H9 (cell line): ENCODE results near the gene OCIAD1. TPM values are rescaled to one million over a fixed set of nuclear protein-coding genes. Genes with fewer than 3 reads are reported as not detected.

ENCODE experiments used
- DNase-seq: peaks from one replicate; pipeline ENCODE4 v3.0.0-alpha.2; 2017
- H2AFZ ChIP-seq: one replicate; pipeline ENCODE4 v1.6.1; 2013; ENCODE audit warnings: mild to moderate bottlenecking, low read length, control low read depth, moderate library complexity
- H2AK5ac ChIP-seq: 2 replicates; pipeline ENCODE4 v1.6.1; 2013; ENCODE audit warnings: low read length, control low read depth, mixed read lengths; ENCODE audit not compliant: insufficient read length
- H2BK120ac ChIP-seq: one replicate; pipeline ENCODE4 v1.6.1; 2013; ENCODE audit warnings: low read depth, mild to moderate bottlenecking, low read length, control low read depth, inconsistent platforms; ENCODE audit not compliant: poor library complexity, severe bottlenecking
- H2BK12ac ChIP-seq: 2 replicates; pipeline ENCODE4 v1.6.1; 2013; ENCODE audit warnings: low read length, control low read depth, mixed read lengths, low read depth; ENCODE audit not compliant: insufficient read length
- H2BK15ac ChIP-seq: 2 replicates; pipeline ENCODE4 v1.6.1; 2013; ENCODE audit warnings: low read depth, low read length, control low read depth
- H2BK20ac ChIP-seq: one replicate; pipeline ENCODE4 v1.6.1; 2013; ENCODE audit warnings: low read depth, mild to moderate bottlenecking, low read length, control low read depth, inconsistent platforms; ENCODE audit not compliant: poor library complexity, severe bottlenecking
- H2BK5ac ChIP-seq: 2 replicates; pipeline ENCODE4 v1.6.1; 2013; ENCODE audit warnings: low read length, control low read depth, mixed read lengths; ENCODE audit not compliant: insufficient read length
- H3K14ac ChIP-seq: 2 replicates; pipeline ENCODE4 v1.6.1; 2013; ENCODE audit warnings: low read length, control low read depth; ENCODE audit not compliant: insufficient read depth
- H3K18ac ChIP-seq: 2 replicates; pipeline ENCODE4 v1.6.1; 2013; ENCODE audit warnings: low read depth, mild to moderate bottlenecking, mixed read lengths, low read length, control low read depth; ENCODE audit not compliant: insufficient read length
- H3K23ac ChIP-seq: 2 replicates; pipeline ENCODE4 v1.6.1; 2013; ENCODE audit warnings: low read length, control low read depth, mixed read lengths, low read depth; ENCODE audit not compliant: insufficient read length
- H3K23me2 ChIP-seq: 2 replicates; pipeline ENCODE4 v1.6.1; 2013; ENCODE audit warnings: low read depth, mild to moderate bottlenecking, mixed read lengths, low read length, control low read depth; ENCODE audit not compliant: insufficient read length, poor library complexity, severe bottlenecking
- H3K27ac ChIP-seq: 2 replicates; pipeline ENCODE4 v1.5.1; 2013; ENCODE audit warnings: low read length, control low read depth, mixed read lengths, low read depth; ENCODE audit not compliant: insufficient read length
- H3K27me3 ChIP-seq: 2 replicates; pipeline ENCODE4 v1.6.1; 2013; ENCODE audit warnings: low read length, control low read depth, inconsistent platforms; ENCODE audit not compliant: insufficient read depth
- H3K4ac ChIP-seq: 2 replicates; pipeline ENCODE4 v1.6.1; 2013; ENCODE audit warnings: low read depth, mild to moderate bottlenecking, control low read depth, inconsistent platforms, low read length, moderate library complexity
- H3K4me1 ChIP-seq: 2 replicates; pipeline ENCODE4 v1.6.1; 2013; ENCODE audit warnings: low read length, control low read depth, inconsistent platforms; ENCODE audit not compliant: insufficient read depth
- H3K4me2 ChIP-seq: 2 replicates; pipeline ENCODE4 v1.6.1; 2013; ENCODE audit warnings: low read length, control low read depth, mixed read lengths; ENCODE audit not compliant: insufficient read length, insufficient read depth
- H3K56ac ChIP-seq: 2 replicates; pipeline ENCODE4 v1.6.1; 2013; ENCODE audit warnings: low read depth, mild to moderate bottlenecking, mixed read lengths, low read length, control low read depth; ENCODE audit not compliant: insufficient read length
- H3K79me1 ChIP-seq: 2 replicates; pipeline ENCODE4 v1.6.1; 2013; ENCODE audit warnings: low read depth, mild to moderate bottlenecking, moderate library complexity, low read length, control low read depth, inconsistent platforms; ENCODE audit not compliant: insufficient read depth, poor library complexity, severe bottlenecking
- H3K79me2 ChIP-seq: 2 replicates; pipeline ENCODE4 v1.6.1; 2013; ENCODE audit warnings: low read length, control low read depth, inconsistent platforms; ENCODE audit not compliant: insufficient read depth
- H3K9ac ChIP-seq: 2 replicates; pipeline ENCODE4 v1.6.1; 2013; ENCODE audit warnings: low read length, control low read depth, mixed read lengths; ENCODE audit not compliant: insufficient read length; ENCODE audit errors: extremely low read depth
- H3K9me3 ChIP-seq: one replicate; pipeline ENCODE4 v1.6.1; 2013; ENCODE audit warnings: low read depth, low read length, inconsistent platforms; ENCODE audit not compliant: control insufficient read depth
- H3T11ph ChIP-seq: one replicate; pipeline ENCODE4 v1.6.1; 2013; ENCODE audit warnings: mild to moderate bottlenecking, low read length, control low read depth, inconsistent platforms
- H4K20me1 ChIP-seq: one replicate; pipeline ENCODE4 v1.6.1; 2013; ENCODE audit not compliant: control insufficient read depth, insufficient read length, insufficient read depth
- H4K5ac ChIP-seq: 2 replicates; pipeline ENCODE4 v1.6.1; 2013; ENCODE audit warnings: low read depth, mild to moderate bottlenecking, mixed read lengths, low read length, control low read depth; ENCODE audit not compliant: insufficient read length
- H4K8ac ChIP-seq: replicated peaks from 2 replicates; pipeline ENCODE4 v1.6.1; 2013; ENCODE audit warnings: low read length, control low read depth, mixed read lengths, low read depth; ENCODE audit not compliant: insufficient read length
- H4K91ac ChIP-seq: 2 replicates; pipeline ENCODE4 v1.6.1; 2013; ENCODE audit warnings: low read depth, mild to moderate bottlenecking, moderate library complexity, mixed read lengths, low read length, control low read depth; ENCODE audit not compliant: insufficient read length
- H3K27ac Mint-ChIP-seq, 3 experiments: 2 replicates in 2 of 3; 3 replicates in 1 of 3; pipeline ENCODE4 v1.8.0; 2020 to 2021; ENCODE audit warnings: mixed read lengths in 3 of 3, mild to moderate bottlenecking in 1 of 3, moderate library complexity in 1 of 3
- H3K27me3 Mint-ChIP-seq: 2 replicates; pipeline ENCODE4 v1.8.0; 2021; ENCODE audit warnings: low read depth, mild to moderate bottlenecking, moderate library complexity, mixed read lengths
- H3K36me3 Mint-ChIP-seq, 3 experiments: 2 replicates in 2 of 3; 3 replicates in 1 of 3; pipeline ENCODE4 v1.8.0; 2020 to 2021; ENCODE audit warnings: low read depth in 3 of 3, mixed read lengths in 3 of 3; ENCODE audit not compliant: insufficient read depth in 1 of 3
- H3K4me1 Mint-ChIP-seq, 2 experiments: 2 replicates each; pipeline ENCODE4 v1.8.0; 2020; ENCODE audit warnings: mixed read lengths in 2 of 2
- H3K4me3 Mint-ChIP-seq, 2 experiments: 2 replicates in 1 of 2; 3 replicates in 1 of 2; pipeline ENCODE4 v1.8.0; 2020 to 2021; ENCODE audit warnings: mild to moderate bottlenecking in 2 of 2, mixed read lengths in 2 of 2, moderate library complexity in 1 of 2
- H3K9me3 Mint-ChIP-seq, 2 experiments: 2 replicates in 1 of 2; 3 replicates in 1 of 2; pipeline ENCODE4 v1.8.0; 2020; ENCODE audit warnings: mild to moderate bottlenecking in 2 of 2, mixed read lengths in 2 of 2, moderate library complexity in 1 of 2
- total RNA-seq: library from RNA; stranded (reverse); gene quantifications from 2 replicates; pipeline ENCODE4 v1.2.1, GENCODE V29; 2021
- TF ChIP-seq, protein P1 (sequence below): fragments of 200-600 bp; sonication (generic); conservative IDR thresholded peaks from 3 replicates; pipeline ENCODE4 v1.8.0; 2021; ENCODE audit warnings: antibody characterized with exemption, mild to moderate bottlenecking

The OCIAD1 gene
- total RNA-seq, 1 experiment from 2014 or later = 169 TPM

DNA sequence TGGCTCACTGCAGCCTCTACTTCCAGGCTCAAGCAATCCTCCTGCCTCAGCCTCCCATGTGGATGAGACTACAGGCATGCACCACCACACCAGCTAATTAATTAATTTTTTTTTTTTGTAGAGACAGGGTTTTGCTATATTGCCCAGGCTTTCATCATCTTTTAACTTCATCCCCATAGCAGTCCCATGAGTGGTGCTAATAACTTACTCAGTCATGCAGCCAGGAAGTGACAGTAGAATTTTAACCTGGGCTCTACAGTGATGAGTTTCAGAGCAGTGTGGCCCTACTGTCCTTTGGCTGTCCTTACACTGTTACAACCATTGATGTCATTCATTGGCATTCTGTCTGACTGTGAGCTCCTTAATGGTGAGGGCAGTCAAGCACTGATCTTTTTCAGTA is 79.6 kb downstream of the OCIAD1 start:
- Histone ChIP-seq H3K14ac (no peak overlapping the region), H3K23ac (no peak overlapping the region), H4K20me1 (no peaks in the 10 kb centered on the region), H3K27ac (no peak overlapping the region), H4K5ac (no peak overlapping the region), H3K18ac (no peak overlapping the region), H3K79me1 (no peaks in the 10 kb centered on the region), H4K8ac (no peak overlapping the region), H3K4me2 (no peak overlapping the region), H2BK15ac (no peak overlapping the region), H3K79me2 (no peaks in the 10 kb centered on the region), H2BK12ac (no peak overlapping the region), H4K91ac (no peak overlapping the region), H2AFZ (no peak overlapping the region), H3K27me3 (no peaks in the 10 kb centered on the region), H3K9ac (no peak overlapping the region), H2BK120ac (no peak overlapping the region), H3K9me3 (no peaks in the 10 kb centered on the region), H3K56ac (no peak overlapping the region), H2BK20ac (no peak overlapping the region), H3K4ac (no peak overlapping the region), H3K4me1 (no peaks in the 10 kb centered on the region; the same call in 1 of the 2 replicates), H2AK5ac (no peak overlapping the region), H3K23me2 (peaks cover 13% of the 10 kb centered on the region), H2BK5ac (no peak overlapping the region), H3T11ph (no peak overlapping the region)
- Mint-ChIP-seq H3K4me1 (peaks cover 8 to 13% of the 10 kb centered on the region in 2 experiments), H3K9me3 (no peaks in the 10 kb centered on the region; a peak in 1 of 5 replicates), H3K4me3 (no peak overlapping the region), H3K36me3 (no peaks in the 10 kb centered on the region; a peak in 1 of 7 replicates), H3K27ac (no peak overlapping the region), H3K27me3 (no peaks in the 10 kb centered on the region; the same call in 1 of the 2 replicates)
- TF ChIP-seq, protein P1, sequence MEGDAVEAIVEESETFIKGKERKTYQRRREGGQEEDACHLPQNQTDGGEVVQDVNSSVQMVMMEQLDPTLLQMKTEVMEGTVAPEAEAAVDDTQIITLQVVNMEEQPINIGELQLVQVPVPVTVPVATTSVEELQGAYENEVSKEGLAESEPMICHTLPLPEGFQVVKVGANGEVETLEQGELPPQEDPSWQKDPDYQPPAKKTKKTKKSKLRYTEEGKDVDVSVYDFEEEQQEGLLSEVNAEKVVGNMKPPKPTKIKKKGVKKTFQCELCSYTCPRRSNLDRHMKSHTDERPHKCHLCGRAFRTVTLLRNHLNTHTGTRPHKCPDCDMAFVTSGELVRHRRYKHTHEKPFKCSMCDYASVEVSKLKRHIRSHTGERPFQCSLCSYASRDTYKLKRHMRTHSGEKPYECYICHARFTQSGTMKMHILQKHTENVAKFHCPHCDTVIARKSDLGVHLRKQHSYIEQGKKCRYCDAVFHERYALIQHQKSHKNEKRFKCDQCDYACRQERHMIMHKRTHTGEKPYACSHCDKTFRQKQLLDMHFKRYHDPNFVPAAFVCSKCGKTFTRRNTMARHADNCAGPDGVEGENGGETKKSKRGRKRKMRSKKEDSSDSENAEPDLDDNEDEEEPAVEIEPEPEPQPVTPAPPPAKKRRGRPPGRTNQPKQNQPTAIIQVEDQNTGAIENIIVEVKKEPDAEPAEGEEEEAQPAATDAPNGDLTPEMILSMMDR = no peak
- no peak for DNase-seq

Other genes with a start within 250 kb of the OCIAD1 start
- gene FRYL, start 50.8 kb upstream of the OCIAD1 start, total RNA-seq = 25.8 and 31.5 TPM in 2 replicates
- 108 TPM in 2 replicates for gene OCIAD2, start 75.7 kb downstream of the OCIAD1 start, total RNA-seq
- gene CWH43, start 155.2 kb downstream of the OCIAD1 start, total RNA-seq = not detected in 2 replicates